ENCODE results near the gene ANKS1B. TPM values are rescaled to one million over a fixed set of nuclear protein-coding genes. Genes with fewer than 3 reads are reported as not detected.

The ANKS1B gene
- total RNA-seq, 1 donor from 2014 or later: 2.3 TPM

DNA sequence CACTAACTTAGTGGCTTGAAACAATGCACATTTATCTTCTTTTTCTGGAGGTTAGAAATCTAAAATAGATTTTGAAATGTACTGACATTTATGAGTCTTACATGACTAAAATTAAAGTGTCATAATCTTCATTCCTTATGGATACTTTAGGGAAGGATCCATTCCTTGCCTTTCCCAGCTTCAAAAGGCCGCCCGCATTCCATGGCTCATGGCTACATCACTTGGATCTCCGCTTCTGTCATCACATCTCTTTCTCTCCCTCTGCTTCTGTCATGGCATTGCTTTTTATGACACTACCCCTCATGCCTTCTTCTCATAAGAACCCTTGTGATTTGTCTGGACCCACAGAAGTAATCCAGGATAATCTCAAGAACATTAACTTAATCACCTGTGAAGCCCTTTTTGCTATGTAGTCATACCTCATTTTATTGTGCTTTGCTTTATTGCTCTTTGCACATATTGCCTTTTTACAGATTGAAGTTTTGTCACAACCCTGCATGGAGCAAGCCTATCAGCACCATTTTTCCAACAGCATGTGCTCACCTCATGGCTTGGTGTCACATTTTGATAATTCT lies 270.7 kb downstream of the ANKS1B start:
- H3K27me3 Mint-ChIP-seq (ENCODE audit: low read depth): peaks cover 2% of the 10 kb centered on the region
- TF ChIP-seq, protein P1, sequence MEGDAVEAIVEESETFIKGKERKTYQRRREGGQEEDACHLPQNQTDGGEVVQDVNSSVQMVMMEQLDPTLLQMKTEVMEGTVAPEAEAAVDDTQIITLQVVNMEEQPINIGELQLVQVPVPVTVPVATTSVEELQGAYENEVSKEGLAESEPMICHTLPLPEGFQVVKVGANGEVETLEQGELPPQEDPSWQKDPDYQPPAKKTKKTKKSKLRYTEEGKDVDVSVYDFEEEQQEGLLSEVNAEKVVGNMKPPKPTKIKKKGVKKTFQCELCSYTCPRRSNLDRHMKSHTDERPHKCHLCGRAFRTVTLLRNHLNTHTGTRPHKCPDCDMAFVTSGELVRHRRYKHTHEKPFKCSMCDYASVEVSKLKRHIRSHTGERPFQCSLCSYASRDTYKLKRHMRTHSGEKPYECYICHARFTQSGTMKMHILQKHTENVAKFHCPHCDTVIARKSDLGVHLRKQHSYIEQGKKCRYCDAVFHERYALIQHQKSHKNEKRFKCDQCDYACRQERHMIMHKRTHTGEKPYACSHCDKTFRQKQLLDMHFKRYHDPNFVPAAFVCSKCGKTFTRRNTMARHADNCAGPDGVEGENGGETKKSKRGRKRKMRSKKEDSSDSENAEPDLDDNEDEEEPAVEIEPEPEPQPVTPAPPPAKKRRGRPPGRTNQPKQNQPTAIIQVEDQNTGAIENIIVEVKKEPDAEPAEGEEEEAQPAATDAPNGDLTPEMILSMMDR (IDR thresholded peaks at IDR 0.05): no peak
- no peaks in the 10 kb centered on the region for H3K36me3 Mint-ChIP-seq (ENCODE audit: low read depth)
- no peaks in the 10 kb centered on the region for H3K4me1 Mint-ChIP-seq (ENCODE audit: low read depth)
- H3K27ac Mint-ChIP-seq (ENCODE audit: unreplicated experiment): no peak overlapping the region
- peaks cover 19% of the 10 kb centered on the region for H3K9me3 Mint-ChIP-seq (ENCODE audit: low read depth)
- H3K4me3 Mint-ChIP-seq (ENCODE audit: unreplicated experiment): no peak overlapping the region
- no peak for DNase-seq (ENCODE audit: low spot score)

DNA sequence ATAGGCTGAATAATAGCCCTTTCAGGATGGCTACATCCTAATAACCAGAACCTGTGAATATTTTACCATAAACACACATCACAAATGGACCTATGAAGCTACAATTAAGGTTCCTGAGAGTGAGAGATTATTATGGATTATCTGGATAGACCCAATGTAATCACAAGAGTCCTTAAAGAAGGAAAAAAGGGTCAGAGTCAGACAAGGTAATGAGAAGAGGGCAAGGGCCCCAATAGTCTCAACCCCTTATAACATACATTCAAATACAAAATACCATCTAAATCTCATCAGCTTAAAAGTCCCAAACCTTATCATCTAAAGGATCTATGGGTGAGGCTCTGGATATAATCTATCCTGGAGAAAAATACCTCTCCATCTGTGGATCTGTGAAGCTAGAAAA lies 272.5 kb downstream of the ANKS1B start:
- no peaks in the 10 kb centered on the region for H3K4me1 Mint-ChIP-seq (ENCODE audit: low read depth)
- no peak for DNase-seq (ENCODE audit: low spot score)
- H3K27ac Mint-ChIP-seq (ENCODE audit: unreplicated experiment): no peak overlapping the region
- no peaks in the 10 kb centered on the region for H3K36me3 Mint-ChIP-seq (ENCODE audit: low read depth)
- H3K27me3 Mint-ChIP-seq (ENCODE audit: low read depth): peaks cover 2% of the 10 kb centered on the region
- H3K4me3 Mint-ChIP-seq (ENCODE audit: unreplicated experiment): no peak overlapping the region
- TF ChIP-seq, protein P1 (IDR thresholded peaks at IDR 0.05): no peak
- peaks cover 19% of the 10 kb centered on the region for H3K9me3 Mint-ChIP-seq (ENCODE audit: low read depth)

- no peak overlapping the region for H3K4me3 Mint-ChIP-seq (ENCODE audit: unreplicated experiment)
- H3K36me3 Mint-ChIP-seq (ENCODE audit: low read depth): no peaks in the 10 kb centered on the region
- H3K9me3 Mint-ChIP-seq (ENCODE audit: low read depth): peaks cover 13% of the 10 kb centered on the region
- H3K4me1 Mint-ChIP-seq (ENCODE audit: low read depth): no peaks in the 10 kb centered on the region
- peaks cover 2% of the 10 kb centered on the region for H3K27me3 Mint-ChIP-seq (ENCODE audit: low read depth)
- TF ChIP-seq, protein P1 (IDR thresholded peaks at IDR 0.05): no peak
- DNase-seq (ENCODE audit: low spot score): no peak
- H3K27ac Mint-ChIP-seq (ENCODE audit: unreplicated experiment): no peak overlapping the region
These were observed 273.5 kb downstream of the ANKS1B start for GRCh38 chr12:99711246-99711645.

GRCh38 chr12:99709619-99710018 lies 275.1 kb downstream of the ANKS1B start:
- H3K27me3 Mint-ChIP-seq (ENCODE audit: low read depth): peaks cover 2% of the 10 kb centered on the region
- TF ChIP-seq, protein P1 (IDR thresholded peaks at IDR 0.05): no peak
- H3K4me3 Mint-ChIP-seq (ENCODE audit: unreplicated experiment): no peak overlapping the region
- H3K9me3 Mint-ChIP-seq (ENCODE audit: low read depth): peaks cover 8% of the 10 kb centered on the region
- no peak overlapping the region for H3K27ac Mint-ChIP-seq (ENCODE audit: unreplicated experiment)
- DNase-seq (ENCODE audit: low spot score): no peak
- H3K36me3 Mint-ChIP-seq (ENCODE audit: low read depth): no peaks in the 10 kb centered on the region
- no peaks in the 10 kb centered on the region for H3K4me1 Mint-ChIP-seq (ENCODE audit: low read depth)

DNA sequence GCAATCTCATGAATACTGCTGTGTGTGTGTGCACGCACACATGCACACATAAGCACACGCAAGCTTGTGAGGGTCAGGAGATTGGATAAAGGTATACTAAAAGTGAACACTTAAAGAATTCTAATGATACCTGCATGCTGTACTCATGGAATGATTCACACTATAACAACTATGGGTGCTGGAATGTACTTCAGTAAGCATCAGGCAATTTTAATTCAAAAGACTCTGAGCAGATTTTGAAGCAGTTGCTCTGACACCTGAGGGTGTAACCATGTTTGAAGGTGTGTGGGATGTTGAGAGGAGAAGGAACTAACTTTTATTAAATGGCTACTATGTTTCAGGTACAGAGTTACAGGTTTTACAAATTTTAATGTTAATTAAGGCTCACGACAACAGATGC lies 275.6 kb downstream of the ANKS1B start:
- H3K4me3 Mint-ChIP-seq (ENCODE audit: unreplicated experiment): no peak overlapping the region
- H3K4me1 Mint-ChIP-seq (ENCODE audit: low read depth): no peaks in the 10 kb centered on the region
- H3K9me3 Mint-ChIP-seq (ENCODE audit: low read depth): peaks cover 8% of the 10 kb centered on the region
- no peaks in the 10 kb centered on the region for H3K36me3 Mint-ChIP-seq (ENCODE audit: low read depth)
- H3K27ac Mint-ChIP-seq (ENCODE audit: unreplicated experiment): no peak overlapping the region
- TF ChIP-seq, protein P1 (IDR thresholded peaks at IDR 0.05): no peak
- DNase-seq (ENCODE audit: low spot score): no peak
- peaks cover 2% of the 10 kb centered on the region for H3K27me3 Mint-ChIP-seq (ENCODE audit: low read depth)
